ENCODE data around the gene PHIP.

GRCh38 chr6:79001415-79001814 lies 76.6 kb downstream of the PHIP start:
- TF ChIP-seq GATA2 (IDR thresholded peaks at IDR 0.05; ENCODE audit: low read depth, low read length) (no peak), GATA3 (IDR thresholded peaks at IDR 0.05; ENCODE audit: low read depth, low read length) (no peak)

Data from SH-SY5Y (cell line).